HG03575 (cell line): Measurements from ENCODE around the gene P4HA1.
"Not testable (repeated sequence)": the region's sequence is repeated elsewhere in the genome, so short reads cannot be mapped to it uniquely, and the experiment has no call there.

ENCODE experiments used
- ATAC-seq: cut with Tn5 transposase; IDR thresholded peaks from one replicate; pipeline ENCODE4 v1.9.1; 2021; ENCODE audit not compliant: unreplicated experiment, insufficient number of reproducible peaks, low FRiP score; ENCODE audit errors: extremely low read depth

P4HA1 gene

DNA sequence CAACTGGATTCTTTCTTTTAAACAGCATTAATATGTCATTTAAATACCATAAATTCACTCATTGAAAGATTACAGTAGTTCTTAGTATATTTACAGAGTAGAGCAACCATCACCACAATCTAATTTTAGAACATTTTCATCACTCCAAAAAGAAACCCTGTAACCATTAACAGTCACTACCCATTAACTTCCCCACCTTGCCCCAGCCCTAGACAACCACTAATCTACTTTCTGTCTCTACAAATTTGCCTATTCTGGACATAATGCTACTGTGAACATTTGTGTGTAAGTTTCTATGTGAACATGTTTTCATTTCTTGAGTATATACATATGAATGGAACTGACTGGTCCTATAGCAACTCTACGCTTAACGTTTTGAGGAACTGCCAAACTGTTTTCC is 42.4 kb downstream of the P4HA1 start:
- no peak for ATAC-seq

DNA sequence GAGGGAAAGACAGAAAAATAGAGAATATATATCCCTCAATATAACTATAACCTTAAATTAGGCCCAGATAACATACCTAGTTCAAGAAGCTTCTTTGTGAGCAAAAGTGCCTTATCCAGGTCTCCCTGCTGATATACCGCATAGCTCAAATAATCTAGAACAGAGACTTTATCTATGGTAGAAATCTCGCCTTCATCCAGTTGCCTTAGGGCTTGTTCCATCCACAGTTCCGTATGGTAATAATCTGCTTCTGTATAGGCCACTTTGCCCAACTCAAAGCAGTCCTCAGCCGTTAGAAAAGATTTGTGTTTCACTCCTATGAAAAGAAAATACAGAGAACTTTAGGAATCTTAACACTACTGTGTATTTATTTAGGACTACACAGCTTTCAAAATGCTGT is 43.4 kb downstream of the P4HA1 start:
- ATAC-seq: no peak

DNA sequence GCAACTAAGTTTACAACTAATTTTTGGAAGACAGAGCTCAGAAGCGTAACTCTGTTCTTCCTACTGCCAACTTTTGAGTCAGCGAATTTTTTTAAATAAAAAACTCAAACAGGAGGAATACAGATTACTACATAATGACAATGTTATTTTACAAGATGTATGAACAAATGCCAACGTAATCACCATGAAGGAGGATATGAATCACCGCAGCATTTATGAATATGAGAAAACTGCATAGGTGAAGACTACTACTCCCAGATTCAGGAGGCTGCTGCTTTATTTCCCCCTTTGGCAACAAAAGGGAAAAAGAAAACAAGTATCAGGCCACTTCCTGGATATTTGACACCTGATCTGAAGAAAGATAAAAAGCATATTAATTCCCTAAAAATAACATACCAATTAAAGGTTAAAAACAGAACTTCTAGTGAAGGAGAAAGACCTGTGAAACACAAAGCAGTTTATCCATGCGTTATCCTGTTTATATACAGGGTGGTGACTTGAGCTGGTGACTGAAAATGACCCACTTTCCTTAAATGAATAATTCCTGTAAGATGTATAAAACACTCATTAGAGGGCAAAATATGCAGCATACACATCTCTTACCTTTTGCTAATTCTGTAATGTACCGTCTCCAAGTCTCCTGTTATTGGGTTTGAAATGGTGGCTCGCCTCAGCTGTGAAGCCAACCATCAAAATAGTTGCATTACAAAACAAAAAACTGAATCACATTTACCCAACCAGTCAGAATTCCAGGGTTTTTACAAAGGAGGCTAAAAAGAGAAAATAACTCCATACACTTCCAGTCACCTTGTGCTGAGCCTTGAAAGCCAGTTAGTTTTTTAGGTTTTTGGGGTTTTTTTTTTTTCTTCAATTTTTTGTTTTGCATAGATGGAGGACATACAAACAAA is 52.0 kb downstream of the P4HA1 start:
- ATAC-seq: no peak

DNA sequence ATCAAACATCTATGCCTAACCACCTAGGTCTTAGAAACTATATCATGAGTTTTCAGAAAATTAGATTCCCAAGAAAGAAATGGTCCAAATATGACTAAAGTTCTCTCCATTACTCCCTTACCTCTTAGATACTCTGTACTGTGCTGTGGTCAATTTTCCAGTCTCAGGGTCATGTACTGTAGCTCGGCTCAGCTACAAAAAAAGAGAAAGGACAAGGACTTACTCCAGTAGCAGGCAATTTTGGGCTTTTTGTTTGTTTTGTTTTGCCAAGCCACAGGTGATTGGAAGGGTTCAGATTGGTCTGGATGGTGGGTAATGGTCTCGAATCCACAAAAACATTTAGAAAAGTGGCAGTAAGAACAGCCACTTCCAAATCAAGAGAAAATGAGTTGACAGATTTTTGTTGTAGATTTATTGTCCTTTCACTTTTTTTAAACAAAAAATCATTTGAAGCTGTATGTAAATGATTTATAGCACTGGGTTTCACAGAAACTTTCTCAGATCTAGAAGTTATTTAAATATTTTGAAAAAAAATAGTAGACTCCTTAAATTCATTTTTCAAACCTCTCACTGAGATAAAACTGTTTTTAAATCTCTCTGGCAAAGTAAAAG is 52.8 kb downstream of the P4HA1 start:
- no peak for ATAC-seq

DNA sequence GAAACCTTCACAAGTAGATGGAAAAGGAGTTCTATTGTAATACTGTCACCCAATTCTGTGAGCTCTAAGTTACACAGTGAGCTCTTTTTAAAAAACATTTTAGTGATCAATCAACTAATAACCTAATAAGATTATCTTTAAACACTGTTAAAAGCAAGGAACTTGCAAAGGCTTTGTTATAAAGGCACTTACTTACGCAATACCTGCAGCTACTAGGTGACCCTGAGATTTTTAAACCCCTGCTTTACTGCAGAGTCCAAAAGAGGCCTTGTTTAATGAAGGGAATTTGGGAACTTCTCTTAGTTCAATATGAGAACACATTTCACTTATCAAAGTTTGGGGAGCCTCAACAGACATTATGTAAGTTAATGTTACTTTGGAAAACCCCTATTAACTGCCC is 53.3 kb downstream of the P4HA1 start:
- ATAC-seq: no peak

DNA sequence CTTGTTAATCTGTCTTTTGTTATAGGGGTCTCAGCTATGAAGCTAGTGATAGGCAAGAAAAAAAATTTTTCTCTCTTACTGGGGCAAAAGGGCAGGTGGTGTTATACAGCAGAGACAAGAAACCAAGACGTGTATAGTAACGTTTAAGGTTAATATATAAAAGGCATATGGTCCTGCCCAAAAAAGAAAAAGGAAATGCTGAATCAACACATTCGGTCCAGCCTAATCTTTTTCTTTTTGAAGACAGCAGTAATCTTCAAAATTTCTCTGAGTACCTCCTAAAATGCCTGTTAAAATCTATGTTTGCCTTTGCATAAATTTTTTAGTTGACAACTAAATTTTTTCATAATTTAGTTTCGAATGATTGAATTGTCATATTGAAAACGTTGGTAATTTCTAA is 54.5 kb downstream of the P4HA1 start:
- ATAC-seq: no peak

DNA sequence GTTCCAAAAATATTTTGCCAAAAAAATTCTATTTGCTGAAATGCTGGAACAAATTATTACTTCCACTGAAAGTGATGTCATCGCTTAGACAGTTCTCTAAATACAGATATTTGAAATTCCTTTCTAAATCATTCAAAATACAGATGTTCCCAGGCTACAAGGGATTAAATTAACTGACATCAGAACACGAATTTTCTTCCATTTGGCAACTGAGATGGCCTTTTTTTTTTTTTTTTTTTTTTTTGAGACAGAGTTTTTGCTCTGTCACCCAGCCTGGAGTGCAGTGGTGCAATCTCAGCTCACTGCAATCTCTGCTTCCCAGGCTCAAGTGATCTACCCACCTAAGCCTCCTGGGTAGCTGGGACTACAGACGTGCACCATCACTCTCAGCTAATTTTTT is 57.0 kb downstream of the P4HA1 start:
- ATAC-seq: no peak

DNA sequence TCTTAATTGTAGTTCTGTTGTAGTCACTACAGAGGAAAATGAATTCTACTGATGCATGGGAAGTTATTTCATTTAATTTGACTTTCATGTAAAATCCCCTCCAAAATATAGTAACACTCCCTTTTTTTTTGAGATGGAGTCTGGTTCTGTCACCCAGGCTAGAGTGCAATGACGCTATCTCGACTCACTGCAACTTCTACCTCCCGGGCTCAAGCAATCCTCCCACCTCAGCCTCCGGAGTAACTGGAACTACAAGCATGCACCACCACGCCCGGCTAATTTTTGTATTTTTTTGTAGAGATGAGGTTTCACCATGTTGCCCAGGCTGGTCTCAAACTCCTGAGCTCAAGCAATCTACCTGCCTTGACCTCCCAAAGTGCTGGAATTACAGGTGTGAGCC is 60.4 kb downstream of the P4HA1 start:
- ATAC-seq: not testable (repeated sequence)

DNA sequence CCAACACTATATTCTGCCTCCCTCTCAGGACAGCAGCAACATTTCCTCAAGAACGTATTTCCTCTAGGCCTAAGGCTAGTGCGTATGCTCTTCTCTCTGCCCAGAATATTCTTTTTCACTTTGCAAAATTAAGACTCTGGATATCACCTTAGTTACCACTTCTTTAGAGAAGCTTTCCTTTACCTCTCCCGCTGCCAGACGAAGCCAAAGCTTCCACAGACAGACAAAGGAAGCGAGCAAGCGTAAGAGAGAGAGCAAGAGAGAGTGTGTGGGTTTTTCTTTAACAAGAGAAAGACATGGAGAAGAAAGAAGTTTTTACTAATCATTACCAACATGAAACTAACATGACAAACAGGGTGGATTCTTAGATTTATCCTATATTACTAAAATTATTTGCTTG is 64.1 kb downstream of the P4HA1 start:
- no peak for ATAC-seq

DNA sequence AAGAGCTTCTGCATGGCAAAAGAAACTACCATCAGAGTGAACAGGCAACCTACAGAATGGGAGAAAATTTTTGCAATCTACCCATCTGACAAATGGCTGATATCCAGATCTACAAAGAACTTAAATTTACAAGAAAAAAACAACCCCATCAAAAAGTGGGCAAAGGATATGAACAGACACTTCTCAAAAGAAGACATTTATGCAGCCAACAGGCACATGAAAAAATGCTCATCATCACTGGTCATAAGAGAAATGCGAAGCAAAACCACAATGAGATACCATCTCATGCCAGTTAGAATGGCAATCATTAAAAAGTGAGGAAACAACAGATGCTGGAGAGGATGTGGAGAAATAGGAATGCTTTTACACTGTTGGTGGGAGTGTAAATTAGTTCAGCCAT is 70.0 kb downstream of the P4HA1 start:
- not testable (repeated sequence) for ATAC-seq

DNA sequence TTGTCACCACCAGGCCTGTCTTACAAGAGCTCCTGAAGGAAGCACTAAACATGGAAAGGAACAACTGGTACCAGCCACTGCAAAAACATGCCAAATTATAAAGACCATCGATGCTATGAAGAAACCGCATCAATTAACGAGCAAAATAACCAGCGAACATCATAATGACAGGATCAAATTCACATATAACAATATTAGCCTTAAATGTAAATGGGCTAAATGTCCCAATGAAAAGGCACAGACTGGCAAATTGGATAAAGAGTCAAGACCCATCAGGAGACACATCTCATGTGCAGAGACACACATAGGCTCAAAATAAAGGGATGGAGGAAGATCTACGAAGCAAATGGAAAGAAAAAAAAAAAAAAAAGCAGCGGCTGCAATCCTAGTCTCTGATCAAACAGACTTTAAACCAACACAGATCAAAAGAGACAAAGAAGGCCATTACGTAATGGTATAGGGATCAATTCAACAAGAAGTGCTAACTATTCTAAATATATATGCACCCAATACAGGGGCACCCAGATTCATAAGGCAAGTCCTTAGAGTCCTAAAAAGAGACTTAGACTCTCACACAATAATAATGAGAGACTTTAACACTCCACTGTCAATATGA is 73.1 kb downstream of the P4HA1 start:
- not testable (repeated sequence) for ATAC-seq

DNA sequence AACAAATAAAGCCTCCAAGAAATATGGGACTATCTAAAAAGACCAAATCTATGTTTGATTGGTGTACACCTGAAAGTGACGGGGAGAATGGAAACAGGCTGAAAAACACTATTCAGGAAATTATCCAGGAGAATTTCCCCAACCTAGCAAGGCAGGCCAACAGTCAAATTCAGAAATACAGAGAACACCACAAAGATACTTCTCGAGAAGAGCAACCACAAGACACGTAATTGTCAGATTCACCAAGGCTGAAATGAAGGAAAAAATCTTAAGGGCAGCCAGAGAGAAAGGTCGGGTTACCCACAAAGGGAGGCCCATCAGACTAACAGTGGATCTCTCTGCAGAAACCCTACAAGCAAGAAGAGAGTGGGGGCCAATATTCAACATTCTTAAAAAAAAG is 73.7 kb downstream of the P4HA1 start:
- ATAC-seq: not testable (repeated sequence)

DNA sequence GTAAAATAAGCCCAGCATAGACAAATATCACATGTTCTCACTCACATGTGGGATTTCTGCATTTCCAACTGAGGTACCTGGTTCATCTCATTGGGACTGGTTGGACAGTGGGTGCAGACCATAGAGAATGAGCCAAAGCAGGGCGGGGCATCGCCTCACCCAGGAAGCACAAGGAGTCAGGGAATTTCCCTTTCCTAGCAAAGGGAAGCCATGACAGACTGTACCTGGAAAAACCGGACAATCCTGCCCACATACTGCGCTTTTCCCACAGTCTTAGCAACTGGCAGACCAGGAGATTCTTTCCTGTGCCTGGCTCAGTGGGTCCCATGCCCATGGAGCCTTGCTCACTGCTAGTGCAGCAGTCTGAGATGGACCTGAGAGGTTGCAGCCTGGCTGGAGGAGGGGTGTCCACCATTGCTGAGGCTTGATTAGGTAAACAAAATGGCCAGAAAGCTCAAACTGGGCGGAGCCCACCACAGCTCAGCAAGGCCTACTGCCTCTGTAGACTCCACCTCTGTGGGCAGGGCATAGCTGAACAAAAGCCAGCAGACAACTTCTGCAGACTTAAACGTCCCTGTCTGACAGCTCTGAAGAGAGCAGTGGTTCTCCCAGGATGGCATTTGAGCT is 75.0 kb downstream of the P4HA1 start:
- ATAC-seq: not testable (repeated sequence)

DNA sequence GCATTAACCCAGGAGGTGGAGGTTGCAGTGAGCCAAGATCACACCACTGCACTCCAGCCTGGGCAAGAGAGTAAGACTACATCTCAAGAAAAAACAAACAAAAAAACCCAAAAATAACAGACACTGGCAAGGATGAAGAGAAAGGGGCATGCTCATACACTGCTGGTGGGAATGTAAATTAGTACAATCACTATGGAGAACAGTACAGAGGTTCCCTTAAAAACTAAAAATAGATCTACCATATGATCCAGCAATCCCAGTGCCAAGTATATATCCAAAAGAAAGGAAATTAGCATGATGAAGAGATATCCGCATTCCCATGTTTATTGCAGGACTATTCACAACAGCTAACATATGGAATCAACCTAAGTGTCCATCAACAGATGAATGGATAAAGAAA is 75.6 kb downstream of the P4HA1 start:
- ATAC-seq: no peak

DNA sequence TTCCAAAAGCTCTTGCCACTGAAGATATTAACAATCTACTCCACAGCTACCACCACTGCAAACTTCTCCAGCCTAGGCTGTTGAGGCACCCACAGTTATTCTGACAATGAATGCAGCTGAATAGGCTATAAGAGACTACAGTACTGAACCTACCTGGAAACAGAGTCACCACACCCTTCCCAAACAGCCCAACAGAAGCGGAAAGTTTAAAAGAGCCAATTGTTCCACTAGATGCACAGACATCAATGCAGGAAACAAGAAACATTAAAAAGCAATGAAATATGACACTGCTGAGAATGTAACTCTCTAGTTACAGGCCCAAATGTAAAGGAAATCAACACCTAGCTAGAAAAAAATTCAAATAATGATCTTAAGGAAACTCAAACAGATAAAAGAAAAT is 77.6 kb downstream of the P4HA1 start:
- no peak for ATAC-seq

DNA sequence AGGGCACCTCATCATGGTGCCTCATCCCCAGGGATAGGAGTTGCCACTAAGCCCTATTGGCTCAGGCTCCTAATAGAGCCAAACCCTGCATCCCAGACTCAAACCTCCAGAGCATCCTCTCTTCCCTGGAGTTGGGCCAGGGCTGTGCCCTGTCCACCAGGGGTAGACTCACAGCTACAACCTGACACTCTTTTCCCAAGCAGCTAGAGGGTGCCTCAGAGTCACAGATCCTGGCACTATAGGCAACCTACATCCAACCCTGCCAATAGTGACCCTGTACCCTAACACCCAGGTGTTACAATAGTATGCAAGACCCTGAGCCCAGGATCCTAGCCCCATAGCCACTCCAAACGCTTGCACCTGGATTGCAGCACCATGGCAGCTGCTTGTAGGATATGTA is 78.0 kb downstream of the P4HA1 start:
- ATAC-seq: no peak

DNA sequence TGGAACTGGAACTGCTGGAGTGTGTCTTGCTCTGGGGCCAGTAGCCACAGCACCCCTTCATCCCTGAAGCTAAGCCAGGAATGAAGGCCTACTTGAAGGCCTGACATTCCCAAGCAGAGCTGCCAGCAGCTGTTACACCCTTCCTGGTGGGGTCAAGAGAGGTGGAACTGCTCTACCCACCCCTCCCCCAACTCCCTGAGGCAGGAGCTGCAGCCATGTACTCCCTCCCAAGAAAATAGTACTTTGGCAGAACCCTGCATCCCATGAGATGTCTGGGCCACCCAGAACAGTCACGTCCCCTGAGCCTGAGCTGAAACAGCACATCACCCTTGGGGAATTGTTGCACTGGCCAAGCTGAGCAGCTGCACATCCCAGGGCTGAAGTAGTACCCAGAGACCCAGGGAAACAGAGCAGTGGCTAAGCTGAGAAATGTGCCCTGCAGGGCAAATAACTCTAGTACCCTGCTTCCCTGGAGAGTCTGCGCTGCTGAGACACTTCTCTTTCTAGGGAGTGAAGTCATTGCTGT is 78.6 kb downstream of the P4HA1 start:
- no peak for ATAC-seq

DNA sequence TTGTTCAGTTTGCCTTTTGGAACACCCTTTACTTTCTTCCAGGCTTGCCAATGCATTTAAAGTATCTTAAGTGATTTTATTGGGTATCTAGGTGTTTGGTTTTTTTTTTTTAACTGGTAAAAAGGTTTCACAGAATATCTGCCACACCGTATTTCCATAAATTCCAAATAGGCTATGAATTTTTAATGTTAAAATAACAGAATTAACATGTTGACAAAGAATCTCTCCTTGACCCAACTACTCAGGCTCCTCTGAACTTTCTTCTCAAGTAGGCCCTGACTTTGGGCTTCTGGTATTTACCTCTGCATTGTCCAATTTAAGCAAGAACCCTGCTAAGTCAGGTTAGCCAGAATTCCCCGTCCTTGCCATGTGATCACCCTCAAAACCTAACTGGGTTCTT is 80.9 kb downstream of the P4HA1 start:
- ATAC-seq: no peak

DNA sequence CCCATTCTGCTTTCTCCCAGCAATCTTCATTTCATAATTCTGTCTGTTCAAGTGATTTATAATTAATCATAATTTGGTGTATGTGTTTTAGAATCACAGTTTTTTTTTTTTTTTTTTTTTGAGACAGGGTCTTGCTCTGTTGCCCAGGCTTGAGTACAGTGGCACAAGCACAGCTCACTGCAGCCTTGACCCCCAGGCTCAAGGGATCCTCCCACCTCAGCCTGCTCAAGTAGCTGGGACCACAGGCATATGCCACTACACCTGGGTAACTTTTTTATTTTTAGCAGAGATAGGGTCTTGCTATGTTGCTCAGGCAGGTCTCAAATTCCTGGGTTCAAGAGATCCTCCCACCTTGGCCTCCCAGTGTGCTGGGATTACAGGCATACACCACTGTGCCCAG is 92.8 kb downstream of the P4HA1 start:
- no peak for ATAC-seq

DNA sequence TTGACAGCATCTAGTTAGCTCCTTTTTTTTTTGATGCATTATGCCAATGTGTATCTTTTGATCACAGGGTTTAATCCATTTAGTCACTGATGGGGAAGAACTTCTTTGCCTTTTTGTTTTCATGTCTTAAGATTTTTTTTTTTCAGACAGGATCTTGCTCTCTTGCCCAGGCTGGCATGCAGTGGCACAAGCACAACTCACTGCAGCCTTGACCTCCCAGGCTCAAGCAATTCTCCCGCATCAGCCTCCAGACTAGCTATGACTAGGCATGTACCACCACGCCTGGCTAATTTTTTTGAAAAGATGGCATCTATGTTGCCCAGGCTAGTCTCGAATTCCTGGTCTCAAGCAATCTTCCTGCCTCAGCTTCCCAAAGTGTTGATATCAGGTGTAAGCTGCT is 95.7 kb downstream of the P4HA1 start:
- no peak for ATAC-seq
